Measurements from ENCODE around the gene SCNN1B.

- TF ChIP-seq ARID4A (CRISPR knock-in tag; IDR thresholded peaks at IDR 0.05; ENCODE audit: borderline replicate concordance) (no peak), CTCF (CRISPR knock-in tag; IDR thresholded peaks at IDR 0.05) (no peak), YY1 (IDR thresholded peaks at IDR 0.05; ENCODE audit: insufficient read depth, insufficient replicate concordance, low read depth, low read length) (no peak), SMAD1 (CRISPR knock-in tag; IDR thresholded peaks at IDR 0.05; ENCODE audit: borderline replicate concordance, low read depth) (no peak), GLI4 (CRISPR knock-in tag; IDR thresholded peaks at IDR 0.05; ENCODE audit: borderline replicate concordance) (no peak)
Observed at GRCh38 chr16:23384878-23385277, 82.8 kb downstream of the SCNN1B start.

All from HepG2 (cell line).